A673 (cell line): ENCODE measurements around the gene SEPTIN10.

Experiments
- EZH2 ChIP-seq: fragments of 200-600 bp; sonication (generic); IDR thresholded peaks from 2 replicates; pipeline ENCODE4 v1.6.1; 2017; ENCODE audit warnings: borderline replicate concordance, low read depth, mild to moderate bottlenecking, mixed read lengths, antibody characterized with exemption, low read length; ENCODE audit not compliant: poor library complexity, severe bottlenecking
- TF ChIP-seq, protein P1 (sequence below): fragments of 300-800, 200-600 bp; sonication (generic); conservative IDR thresholded peaks from 2 replicates; pipeline ENCODE4 v1.5.1; 2017; ENCODE audit warnings: low read depth, mild to moderate bottlenecking, antibody characterized with exemption, low read length, moderate library complexity, mixed read lengths

DNA sequence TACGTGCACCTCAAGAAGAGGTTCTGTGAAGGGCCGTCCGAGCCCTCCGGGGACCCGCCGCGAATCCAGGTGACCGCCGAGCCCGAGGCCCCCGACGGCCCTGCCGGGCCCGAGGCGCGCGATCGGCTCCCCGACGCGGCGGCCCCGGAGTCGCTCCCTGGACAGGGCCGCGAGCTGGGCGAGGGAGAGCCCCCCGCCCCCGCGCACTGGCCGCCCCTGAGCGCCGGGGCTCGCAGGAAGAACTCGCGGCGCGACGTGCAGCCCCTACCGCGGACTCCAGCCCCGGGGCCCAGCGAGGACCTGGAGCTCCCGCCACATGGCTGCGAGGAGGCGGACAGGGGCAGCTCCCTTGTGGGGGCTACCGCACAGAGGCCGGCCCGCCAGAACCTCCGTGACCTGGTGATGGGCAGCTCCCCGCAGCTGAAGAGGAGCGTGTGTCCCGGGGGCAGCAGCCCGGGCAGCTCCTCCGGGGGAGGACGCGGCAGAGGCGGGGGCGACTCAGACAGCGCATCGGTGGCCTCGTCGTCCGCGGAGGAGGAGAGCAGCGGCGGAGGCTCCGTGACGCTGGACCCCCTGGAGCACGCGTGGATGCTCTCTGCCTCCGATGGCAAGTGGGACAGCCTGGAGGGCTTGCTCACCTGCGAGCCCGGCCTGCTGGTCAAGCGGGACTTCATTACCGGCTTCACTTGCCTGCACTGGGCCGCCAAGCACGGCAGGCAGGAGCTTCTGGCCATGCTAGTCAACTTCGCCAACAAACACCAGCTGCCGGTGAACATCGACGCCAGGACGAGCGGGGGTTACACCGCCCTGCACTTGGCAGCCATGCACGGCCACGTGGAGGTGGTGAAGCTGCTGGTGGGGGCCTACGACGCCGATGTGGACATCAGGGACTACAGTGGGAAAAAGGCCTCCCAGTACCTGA lies 1.2 kb upstream of the SEPTIN10 start:
- TF ChIP-seq EZH2: no peak
- TF ChIP-seq, protein P1, sequence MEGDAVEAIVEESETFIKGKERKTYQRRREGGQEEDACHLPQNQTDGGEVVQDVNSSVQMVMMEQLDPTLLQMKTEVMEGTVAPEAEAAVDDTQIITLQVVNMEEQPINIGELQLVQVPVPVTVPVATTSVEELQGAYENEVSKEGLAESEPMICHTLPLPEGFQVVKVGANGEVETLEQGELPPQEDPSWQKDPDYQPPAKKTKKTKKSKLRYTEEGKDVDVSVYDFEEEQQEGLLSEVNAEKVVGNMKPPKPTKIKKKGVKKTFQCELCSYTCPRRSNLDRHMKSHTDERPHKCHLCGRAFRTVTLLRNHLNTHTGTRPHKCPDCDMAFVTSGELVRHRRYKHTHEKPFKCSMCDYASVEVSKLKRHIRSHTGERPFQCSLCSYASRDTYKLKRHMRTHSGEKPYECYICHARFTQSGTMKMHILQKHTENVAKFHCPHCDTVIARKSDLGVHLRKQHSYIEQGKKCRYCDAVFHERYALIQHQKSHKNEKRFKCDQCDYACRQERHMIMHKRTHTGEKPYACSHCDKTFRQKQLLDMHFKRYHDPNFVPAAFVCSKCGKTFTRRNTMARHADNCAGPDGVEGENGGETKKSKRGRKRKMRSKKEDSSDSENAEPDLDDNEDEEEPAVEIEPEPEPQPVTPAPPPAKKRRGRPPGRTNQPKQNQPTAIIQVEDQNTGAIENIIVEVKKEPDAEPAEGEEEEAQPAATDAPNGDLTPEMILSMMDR: no peak
